Measurements from ENCODE around the gene DIS3L2. TPM values are rescaled to one million over a fixed set of nuclear protein-coding genes. Genes with fewer than 3 reads are reported as not detected.

The DIS3L2 gene
- total RNA-seq, 3 donors from 2014 or later = 28.5 to 43.0 (median 42.5) TPM

- no peak for ATAC-seq
- H3K4me3 ChIP-seq = no peak overlapping the region
- no peaks in the 10 kb centered on the region for H3K4me1 ChIP-seq (ENCODE audit: low read depth)
- peaks cover 4% of the 10 kb centered on the region for H3K9me3 ChIP-seq
- TF ChIP-seq, protein P1, sequence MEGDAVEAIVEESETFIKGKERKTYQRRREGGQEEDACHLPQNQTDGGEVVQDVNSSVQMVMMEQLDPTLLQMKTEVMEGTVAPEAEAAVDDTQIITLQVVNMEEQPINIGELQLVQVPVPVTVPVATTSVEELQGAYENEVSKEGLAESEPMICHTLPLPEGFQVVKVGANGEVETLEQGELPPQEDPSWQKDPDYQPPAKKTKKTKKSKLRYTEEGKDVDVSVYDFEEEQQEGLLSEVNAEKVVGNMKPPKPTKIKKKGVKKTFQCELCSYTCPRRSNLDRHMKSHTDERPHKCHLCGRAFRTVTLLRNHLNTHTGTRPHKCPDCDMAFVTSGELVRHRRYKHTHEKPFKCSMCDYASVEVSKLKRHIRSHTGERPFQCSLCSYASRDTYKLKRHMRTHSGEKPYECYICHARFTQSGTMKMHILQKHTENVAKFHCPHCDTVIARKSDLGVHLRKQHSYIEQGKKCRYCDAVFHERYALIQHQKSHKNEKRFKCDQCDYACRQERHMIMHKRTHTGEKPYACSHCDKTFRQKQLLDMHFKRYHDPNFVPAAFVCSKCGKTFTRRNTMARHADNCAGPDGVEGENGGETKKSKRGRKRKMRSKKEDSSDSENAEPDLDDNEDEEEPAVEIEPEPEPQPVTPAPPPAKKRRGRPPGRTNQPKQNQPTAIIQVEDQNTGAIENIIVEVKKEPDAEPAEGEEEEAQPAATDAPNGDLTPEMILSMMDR (IDR thresholded peaks at IDR 0.05) = no peak
- DNase-seq = no peak
- no peaks in the 10 kb centered on the region for H3K36me3 ChIP-seq (ENCODE audit: low read depth)
- intact Hi-C loops (cut with DNase I, micrococcal nuclease) = no loop called here
Observed at GRCh38 chr2:232038881-232039485, 77.5 kb downstream of the DIS3L2 start.

DNA sequence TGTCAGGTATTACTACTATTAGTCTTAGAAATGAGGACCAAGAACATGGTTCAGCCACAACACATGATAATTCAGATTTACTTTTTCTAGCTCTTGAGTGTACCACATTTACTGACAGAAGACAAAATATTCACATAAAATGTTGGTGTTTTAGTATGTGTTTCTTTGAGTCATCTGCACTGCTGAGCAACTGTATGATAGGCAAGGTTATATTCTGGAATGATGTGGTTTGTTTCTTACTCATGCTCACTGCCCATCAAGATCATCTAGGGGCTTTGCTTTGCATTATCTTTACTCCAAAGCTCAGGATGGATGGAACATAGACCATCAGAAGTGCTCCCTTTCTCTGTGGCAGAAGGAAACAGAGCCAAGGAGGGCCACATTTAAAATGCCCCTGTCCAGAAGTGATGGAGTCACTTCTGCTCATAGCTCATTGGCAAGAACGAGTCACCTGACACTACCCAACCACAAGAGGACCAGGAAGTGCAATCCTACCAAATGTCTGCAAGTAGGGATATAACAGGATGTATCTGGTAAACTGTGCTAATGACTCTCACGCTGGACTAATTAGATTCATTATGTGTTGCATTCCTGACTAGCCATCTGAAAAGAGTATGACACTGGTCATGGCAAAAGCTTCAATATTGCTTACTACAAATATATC, 81.5 kb downstream of the DIS3L2 start:
- H3K9me3 ChIP-seq = no peaks in the 10 kb centered on the region
- ATAC-seq (no peak), DNase-seq (no peak)
- H3K4me1 ChIP-seq (ENCODE audit: low read depth) = no peaks in the 10 kb centered on the region
- intact Hi-C loops (cut with DNase I, micrococcal nuclease) = no loop called here
- no peaks in the 10 kb centered on the region for H3K36me3 ChIP-seq (ENCODE audit: low read depth)
- no peak overlapping the region for H3K4me3 ChIP-seq
- TF ChIP-seq, protein P1 (IDR thresholded peaks at IDR 0.05) = no peak

- TF ChIP-seq, protein P1 (IDR thresholded peaks at IDR 0.05) = no peak
- Histone ChIP-seq H3K9me3 (no peaks in the 10 kb centered on the region), H3K4me3 (no peak overlapping the region), H3K36me3 (ENCODE audit: low read depth) (no peaks in the 10 kb centered on the region), H3K4me1 (ENCODE audit: low read depth) (no peaks in the 10 kb centered on the region)
- intact Hi-C loops (cut with DNase I, micrococcal nuclease) = no loop called here
- ATAC-seq = no peak
- DNase-seq = no peak
Observed at GRCh38 chr2:232043966-232044365, 82.5 kb downstream of the DIS3L2 start.

DNA sequence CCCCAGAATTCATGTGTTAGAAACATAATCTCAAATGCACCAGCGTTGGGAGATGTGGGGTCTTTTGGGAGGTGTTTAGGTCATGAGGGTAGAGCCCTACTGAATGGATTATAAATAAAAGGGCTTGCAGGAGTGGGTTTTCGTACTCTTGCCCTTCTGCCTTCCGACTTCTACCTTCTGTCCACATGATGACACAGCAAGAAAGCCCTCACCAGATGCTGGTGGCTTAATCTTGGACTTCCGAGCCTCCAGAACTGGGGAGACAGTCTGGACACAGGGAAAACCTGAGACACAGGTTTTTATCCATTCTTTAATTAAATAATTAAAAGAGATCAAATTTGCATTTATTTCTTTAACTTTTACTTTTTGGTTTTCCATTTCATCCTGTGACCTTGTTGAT, 87.8 kb downstream of the DIS3L2 start:
- Histone ChIP-seq H3K9me3 (no peaks in the 10 kb centered on the region), H3K4me3 (no peak overlapping the region), H3K4me1 (ENCODE audit: low read depth) (no peaks in the 10 kb centered on the region), H3K36me3 (ENCODE audit: low read depth) (no peaks in the 10 kb centered on the region)
- intact Hi-C loops (cut with DNase I, micrococcal nuclease) = no loop called here
- TF ChIP-seq, protein P1 (IDR thresholded peaks at IDR 0.05) = no peak
- ATAC-seq (no peak), DNase-seq (no peak)

DNA sequence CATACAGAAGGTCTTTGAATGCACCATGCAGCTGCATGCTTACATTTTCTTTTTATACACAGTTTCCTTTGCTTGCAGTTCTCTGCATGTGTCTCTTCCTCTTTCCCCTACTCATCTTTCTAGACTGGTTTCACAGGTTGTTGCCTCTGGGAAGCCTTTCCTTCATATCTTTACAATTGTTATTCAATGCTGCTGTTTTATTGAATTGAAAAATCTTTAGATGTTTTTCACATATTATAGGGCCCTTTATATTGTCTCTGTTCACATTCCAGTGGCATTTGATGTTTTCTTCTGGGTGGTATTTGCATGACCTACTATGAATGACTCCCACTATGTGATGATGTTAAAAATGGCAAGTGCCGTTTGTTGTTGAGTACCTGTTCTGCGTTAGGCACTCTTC, 91.1 kb downstream of the DIS3L2 start:
- Histone ChIP-seq H3K4me3 (no peak overlapping the region), H3K36me3 (ENCODE audit: low read depth) (no peaks in the 10 kb centered on the region), H3K9me3 (no peaks in the 10 kb centered on the region), H3K4me1 (ENCODE audit: low read depth) (no peaks in the 10 kb centered on the region)
- DNase-seq (no peak), ATAC-seq (no peak)
- intact Hi-C loops (cut with DNase I, micrococcal nuclease) = no loop called here
- TF ChIP-seq, protein P1 (IDR thresholded peaks at IDR 0.05) = no peak

Data from mucosa of descending colon (tissue), 3 donors.